OCI-LY7 (cell line): ENCODE measurements around the gene TK2. TPM values are rescaled to one million over a fixed set of nuclear protein-coding genes. Genes with fewer than 3 reads are reported as not detected.

Experiments
- BruUV-seq: library from RNA; stranded (reverse); fragments of 400-500 nt; replicated peaks from 2 replicates; lab custom pipeline; 2021; lab: Mats Ljungman, UMichigan
- CTCF ChIA-PET: fragments of 300-600 bp; sonication (Branson Sonifier 250); formaldehyde crosslinking; loops from one replicate; lab custom pipeline; 2022; ENCODE audit warnings: antibody characterized with exemption; ENCODE audit not compliant: unreplicated experiment; lab: Charles Lee
- POLR2A ChIA-PET: fragments of 300-600 bp; sonication (Branson Sonifier 250); formaldehyde crosslinking; loops from one replicate; lab custom pipeline; 2022; ENCODE audit warnings: antibody characterized with exemption; lab: Charles Lee
- DNase-seq: peaks from one replicate; pipeline ENCODE4 v3.0.0-alpha.2; 2015; ENCODE audit warnings: low spot score
- H2AFZ ChIP-seq: fragments of 200-600 bp; sonication (generic), shearing (Covaris generic); 2 replicates; pipeline ENCODE4 v1.6.1; 2014; ENCODE audit warnings: mild to moderate bottlenecking, antibody characterized with exemption, low read length, moderate library complexity
- H3K27ac ChIP-seq: fragments of 200-600 bp; sonication (generic); 2 replicates; pipeline ENCODE4 v1.5.1; 2014; ENCODE audit warnings: mixed run types, low read depth, mild to moderate bottlenecking, moderate library complexity, low read length, inconsistent platforms; ENCODE audit not compliant: poor library complexity, severe bottlenecking
- H3K36me3 ChIP-seq: fragments of 200-600 bp; sonication (generic); 2 replicates; pipeline ENCODE4 v1.6.1; 2014; ENCODE audit warnings: mild to moderate bottlenecking, antibody characterized with exemption, low read length, moderate library complexity, mixed read lengths; ENCODE audit not compliant: insufficient read depth
- H3K4me1 ChIP-seq: fragments of 200-600 bp; sonication (generic); 2 replicates; pipeline ENCODE4 v1.5.1; 2014; ENCODE audit warnings: mild to moderate bottlenecking, low read length; ENCODE audit not compliant: insufficient read depth, poor library complexity, severe bottlenecking
- H3K4me2 ChIP-seq: fragments of 200-600 bp; sonication (generic); 2 replicates; pipeline ENCODE4 v1.6.1; 2014; ENCODE audit warnings: mild to moderate bottlenecking, low read length
- H3K4me3 ChIP-seq: fragments of 200-600 bp; sonication (generic); 2 replicates; pipeline ENCODE4 v1.5.1; 2014; ENCODE audit warnings: mild to moderate bottlenecking, low read depth, low read length; ENCODE audit not compliant: poor library complexity, severe bottlenecking
- H3K79me2 ChIP-seq: fragments of 200-600 bp; sonication (generic); 2 replicates; pipeline ENCODE4 v1.6.1; 2016; ENCODE audit warnings: low read depth, mild to moderate bottlenecking, low read length, moderate library complexity, mixed read lengths; ENCODE audit not compliant: insufficient read depth
- H3K9me2 ChIP-seq: fragments of 200-600 bp; sonication (generic); 2 replicates; pipeline ENCODE4 v1.6.1; 2016; ENCODE audit warnings: mild to moderate bottlenecking, low read length, mixed read lengths; ENCODE audit not compliant: insufficient read depth
- H3K9me3 ChIP-seq: fragments of 200-600 bp; sonication (generic); 2 replicates; pipeline ENCODE4 v1.6.1; 2014; ENCODE audit warnings: mild to moderate bottlenecking, mixed run types, low read length, mixed read lengths
- H4K20me1 ChIP-seq: fragments of 200-600 bp; sonication (generic); 2 replicates; pipeline ENCODE4 v1.6.1; 2014; ENCODE audit warnings: mild to moderate bottlenecking, antibody characterized with exemption, low read length, moderate library complexity, mixed read lengths; ENCODE audit not compliant: insufficient read depth
- EZH2phosphoT487 ChIP-seq: fragments of 200-600 bp; sonication (generic); IDR thresholded peaks from 2 replicates; pipeline ENCODE4 v1.6.1; 2018; ENCODE audit warnings: low read depth, borderline replicate concordance, mild to moderate bottlenecking, mixed run types, antibody characterized with exemption, low read length, moderate library complexity, mixed read lengths
- intact Hi-C: fragments of 100-400 bp; cut with micrococcal nuclease; formaldehyde crosslinking; loops from one replicate; pipeline ENCODE4 v1.10.0; 2022; ENCODE audit not compliant: unreplicated experiment
- total RNA-seq, 2 experiments: library from RNA; depleted of rRNA in 1 of 2; stranded (reverse); fragments of >200 nt in 1 of 2; shearing (Covaris generic) in 1 of 2; gene quantifications; 2 replicates each; pipeline ENCODE4 v1.2.3, GENCODE V29; 2014 to 2022
- TF ChIP-seq, protein P1 (sequence below): fragments of 200-600 bp; sonication (generic); conservative IDR thresholded peaks from 2 replicates; pipeline ENCODE4 v1.5.1; 2014; ENCODE audit warnings: mild to moderate bottlenecking, antibody characterized with exemption, low read length, moderate library complexity, mixed read lengths

The TK2 gene
- total RNA-seq, 2 experiments from 2014 or later: 0.06 to 1.9 TPM

DNA sequence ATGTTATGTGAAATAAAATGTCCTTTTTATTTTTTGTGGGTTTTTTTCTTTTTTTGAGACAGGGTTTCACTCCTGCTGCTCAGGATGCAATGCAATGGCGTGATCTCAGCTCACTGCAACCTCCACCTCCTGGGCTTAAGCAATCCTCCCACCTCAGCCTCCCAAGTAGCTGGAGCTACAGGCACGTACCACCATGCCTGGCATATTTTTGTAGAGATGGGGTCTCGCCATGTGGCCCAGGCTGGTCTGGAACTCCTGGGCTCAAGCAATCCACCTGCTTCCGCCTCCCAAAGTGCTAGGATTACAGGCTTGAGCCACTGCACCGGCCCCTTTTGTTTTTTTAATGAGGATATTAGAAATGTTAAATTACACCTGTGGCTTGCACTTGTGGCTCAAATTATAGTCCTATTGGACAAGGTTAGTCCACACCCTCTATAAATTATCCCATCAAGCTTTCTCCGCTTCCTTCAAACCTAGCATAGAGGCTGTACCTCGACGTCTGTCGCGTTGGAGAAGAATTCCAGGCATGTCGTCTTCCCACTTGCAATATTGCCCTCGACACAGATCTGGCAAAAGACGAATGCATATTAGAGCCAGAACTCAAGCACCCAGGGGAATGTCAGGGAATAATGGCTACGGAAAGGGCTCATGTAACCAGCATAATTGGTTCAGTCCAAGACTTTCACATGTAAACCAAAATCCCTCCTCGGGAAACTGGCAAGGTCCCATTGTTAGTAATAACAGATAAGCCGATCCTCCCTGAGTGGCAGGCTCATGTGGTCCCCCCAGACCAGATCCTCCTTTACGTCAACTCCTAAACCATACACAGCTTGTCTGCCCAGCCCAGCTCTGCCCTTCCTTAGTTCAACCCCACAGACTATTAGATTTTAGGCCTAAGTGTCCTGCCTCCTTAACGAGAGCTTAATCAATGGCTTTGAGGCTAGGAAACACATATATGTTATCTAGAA, 8.2 kb downstream of the TK2 start:
- H2AFZ ChIP-seq: no peak overlapping the region
- intact Hi-C loops: no loop called here
- no peaks in the 10 kb centered on the region for H3K79me2 ChIP-seq
- CTCF ChIA-PET: interaction anchor here (0.6 kb wide), 1 partner anchor 34 kb away, joined by 3 read pairs; no protein-coding TSS in a partner anchor
- no peak for TF ChIP-seq EZH2phosphoT487
- TF ChIP-seq, protein P1, sequence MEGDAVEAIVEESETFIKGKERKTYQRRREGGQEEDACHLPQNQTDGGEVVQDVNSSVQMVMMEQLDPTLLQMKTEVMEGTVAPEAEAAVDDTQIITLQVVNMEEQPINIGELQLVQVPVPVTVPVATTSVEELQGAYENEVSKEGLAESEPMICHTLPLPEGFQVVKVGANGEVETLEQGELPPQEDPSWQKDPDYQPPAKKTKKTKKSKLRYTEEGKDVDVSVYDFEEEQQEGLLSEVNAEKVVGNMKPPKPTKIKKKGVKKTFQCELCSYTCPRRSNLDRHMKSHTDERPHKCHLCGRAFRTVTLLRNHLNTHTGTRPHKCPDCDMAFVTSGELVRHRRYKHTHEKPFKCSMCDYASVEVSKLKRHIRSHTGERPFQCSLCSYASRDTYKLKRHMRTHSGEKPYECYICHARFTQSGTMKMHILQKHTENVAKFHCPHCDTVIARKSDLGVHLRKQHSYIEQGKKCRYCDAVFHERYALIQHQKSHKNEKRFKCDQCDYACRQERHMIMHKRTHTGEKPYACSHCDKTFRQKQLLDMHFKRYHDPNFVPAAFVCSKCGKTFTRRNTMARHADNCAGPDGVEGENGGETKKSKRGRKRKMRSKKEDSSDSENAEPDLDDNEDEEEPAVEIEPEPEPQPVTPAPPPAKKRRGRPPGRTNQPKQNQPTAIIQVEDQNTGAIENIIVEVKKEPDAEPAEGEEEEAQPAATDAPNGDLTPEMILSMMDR: no peak
- H3K4me1 ChIP-seq: peaks cover 40% of the 10 kb centered on the region
- H3K4me3 ChIP-seq: no peak overlapping the region
- H3K9me2 ChIP-seq: no peaks in the 10 kb centered on the region
- H3K9me3 ChIP-seq: no peaks in the 10 kb centered on the region
- H3K4me2 ChIP-seq: no peak overlapping the region
- H3K36me3 ChIP-seq: no peaks in the 10 kb centered on the region
- no peaks in the 10 kb centered on the region for H4K20me1 ChIP-seq
- no peak overlapping the region for H3K27ac ChIP-seq
- no TSS peak for BruUV-seq
- POLR2A ChIA-PET: interaction anchor here (0.9 to 3.6 kb wide), 4 partner anchors 8 to 19 kb away, joined by 3 to 23 read pairs (median 4); partner anchors contain the start of gene CKLF
- no peak for DNase-seq

DNA sequence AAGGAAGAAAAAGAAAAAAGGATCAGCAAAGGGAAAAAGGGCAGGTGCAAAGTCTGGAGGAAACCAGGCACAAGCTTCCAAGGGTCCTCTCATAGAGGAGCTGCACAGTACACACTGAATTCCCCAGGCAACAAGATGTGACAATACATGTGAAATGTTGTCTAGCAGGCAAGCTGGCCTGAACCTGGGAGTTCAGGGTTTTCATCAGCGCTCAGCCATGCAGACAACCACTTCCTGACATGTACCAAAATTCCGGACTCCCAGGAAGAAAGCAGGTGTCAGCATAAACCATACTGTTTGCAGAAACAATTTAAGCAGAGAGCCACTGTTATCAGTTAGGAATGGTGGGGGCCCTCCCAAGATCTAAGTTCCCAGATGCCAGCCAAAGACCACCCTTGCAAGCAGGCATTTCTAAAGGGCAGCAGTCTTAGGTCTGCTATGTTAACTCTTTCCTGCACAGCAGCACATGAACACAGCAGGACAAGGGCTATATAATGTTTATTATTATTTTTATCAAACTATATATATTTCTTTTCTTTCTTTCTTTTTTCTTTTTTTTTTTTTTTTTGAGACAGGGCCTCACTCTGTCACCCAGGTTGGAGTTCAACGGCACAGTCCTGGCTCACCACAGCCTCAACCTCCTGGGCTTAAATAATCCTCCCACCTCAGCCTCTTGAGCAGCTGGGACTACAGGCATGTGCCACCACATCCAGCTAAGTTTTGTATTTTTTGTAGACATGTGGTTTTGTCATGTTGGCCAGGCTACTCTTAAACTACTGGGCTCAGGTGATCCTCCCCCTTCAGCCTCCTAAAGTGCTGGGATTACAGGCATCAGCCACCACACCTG, 10.1 kb downstream of the TK2 start:
- no TSS peak for BruUV-seq
- Histone ChIP-seq H3K36me3 (no peaks in the 10 kb centered on the region), H3K4me1 (peaks cover 34% of the 10 kb centered on the region), H3K9me3 (no peaks in the 10 kb centered on the region), H4K20me1 (no peaks in the 10 kb centered on the region), H3K9me2 (no peaks in the 10 kb centered on the region), H3K27ac (no peak overlapping the region), H2AFZ (no peak overlapping the region), H3K4me2 (peak overlapping the region; percentile 55), H3K4me3 (peak overlapping the region; percentile 12), H3K79me2 (no peaks in the 10 kb centered on the region)
- POLR2A ChIA-PET: interaction anchor here (0.7 to 3.6 kb wide), 5 partner anchors 12 to 852 kb away, joined by 4 to 23 read pairs (median 6); partner anchors contain the start of gene CKLF
- CTCF ChIA-PET: interaction anchor here (1.0 kb wide), 1 partner anchor 13 kb away, joined by 3 read pairs; the partner anchor contains the start of gene CKLF
- TF ChIP-seq EZH2phosphoT487: no peak
- intact Hi-C loops: loop anchor here (2.0 kb wide), 1 partner anchor 15 kb away; no protein-coding TSS in a partner anchor
- DNase-seq: peak; percentile 77

DNA sequence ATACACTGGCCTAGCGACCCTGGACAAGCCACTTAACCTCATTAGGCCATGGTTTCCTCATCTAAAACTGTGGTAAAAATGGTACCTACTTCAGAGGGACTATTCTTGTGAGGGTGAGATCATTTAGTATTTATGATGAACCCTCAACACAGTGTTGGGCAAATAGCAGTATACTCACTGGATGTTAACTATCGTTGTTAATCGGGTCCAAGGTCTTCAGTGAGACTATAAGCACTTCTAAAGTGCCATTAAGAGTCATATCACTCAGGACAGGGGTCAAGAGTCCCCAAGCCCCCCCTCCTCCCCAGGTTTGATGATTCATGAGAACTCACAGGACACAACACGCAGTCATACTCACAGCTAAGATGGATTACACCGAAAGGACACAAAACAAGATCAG, 11.0 kb downstream of the TK2 start:
- BruUV-seq: no TSS peak
- H3K4me3 ChIP-seq: no peak overlapping the region
- ChIA-PET POLR2A (interaction anchor here (0.7 to 3.6 kb wide), 3 partner anchors 10 to 13 kb away, joined by 3 to 23 read pairs (median 15); partner anchors contain the start of gene CKLF), CTCF (interaction anchor here (1.0 kb wide), 1 partner anchor 14 kb away, joined by 3 read pairs; the partner anchor contains the start of gene CKLF)
- no peaks in the 10 kb centered on the region for H3K36me3 ChIP-seq
- H3K9me3 ChIP-seq: no peaks in the 10 kb centered on the region
- intact Hi-C loops: loop anchor here (2.0 kb wide), 1 partner anchor 14 kb away; no protein-coding TSS in a partner anchor
- no peaks in the 10 kb centered on the region for H3K79me2 ChIP-seq
- TF ChIP-seq, protein P1: no peak
- TF ChIP-seq EZH2phosphoT487: no peak
- H3K4me2 ChIP-seq: no peak overlapping the region
- H3K4me1 ChIP-seq: peaks cover 27% of the 10 kb centered on the region
- no peaks in the 10 kb centered on the region for H3K9me2 ChIP-seq
- no peak for DNase-seq
- H2AFZ ChIP-seq: no peak overlapping the region
- H3K27ac ChIP-seq: no peak overlapping the region
- no peaks in the 10 kb centered on the region for H4K20me1 ChIP-seq
